ENCODE measurements around the gene PIK3CD. TPM values are rescaled to one million over a fixed set of nuclear protein-coding genes. Genes with fewer than 3 reads are reported as not detected.

Gene PIK3CD
- total and polyA plus RNA-seq, 4 donors, result 1.8 to 11.3 (median 3.4) TPM

GRCh38 chr1:9691108-9691445 is 39.5 kb downstream of the PIK3CD start (continued):
- TF ChIP-seq CTCF (IDR thresholded peaks at IDR 0.05; ENCODE audit: low read depth, low read length, missing input control) (no peak), FOXA2 (IDR thresholded peaks at IDR 0.05) (no peak)

- peaks cover 8 to 28% (median 18%) of the 10 kb centered on the region in 4 donors for H3K4me1 ChIP-seq (ENCODE audit: control insufficient read depth in 4 of 4, insufficient read depth in 4 of 4, low read length in 3 of 4)
- no peaks in the 10 kb centered on the region for H3K9me3 ChIP-seq (ENCODE audit: control insufficient read depth in 4 of 4, low read length in 3 of 4)
- no peak for DNase-seq (ENCODE audit: low spot score)
- no peak overlapping the region for H3K4me3 ChIP-seq (ENCODE audit: low read depth in 1 of 3, low read length in 3 of 3)
- WGBS, result 82% methylated on average over 5 of the region's 5 CpGs
- H3K36me3 ChIP-seq (ENCODE audit: control insufficient read depth in 4 of 4, insufficient read depth in 3 of 4, low read depth in 1 of 4, low read length in 3 of 4), result no peaks in the 10 kb centered on the region
- TF ChIP-seq NR2F2 (IDR thresholded peaks at IDR 0.05), result no peak
- no peak for TF ChIP-seq RXRA (IDR thresholded peaks at IDR 0.05)
- TF ChIP-seq REST (IDR thresholded peaks at IDR 0.05), result no peak
- no peak overlapping the region for H3K9ac ChIP-seq (ENCODE audit: low read depth in 1 of 2, low read length in 2 of 2)
- H3K27me3 ChIP-seq (ENCODE audit: control insufficient read depth in 4 of 4, insufficient read depth in 4 of 4, low read length in 3 of 4), result no peaks in the 10 kb centered on the region
- no peak overlapping the region for H3K27ac ChIP-seq (ENCODE audit: low read depth in 1 of 2, low read length in 2 of 2)
Observed at GRCh38 chr1:9691691-9692090, 40.2 kb downstream of the PIK3CD start.

GRCh38 chr1:9696793-9697192 is 45.3 kb downstream of the PIK3CD start:
- no peak overlapping the region for H3K9ac ChIP-seq (ENCODE audit: low read depth in 1 of 2, low read length in 2 of 2)
- H3K9me3 ChIP-seq (ENCODE audit: control insufficient read depth in 4 of 4, low read length in 3 of 4), result no peaks in the 10 kb centered on the region
- no peak overlapping the region for H3K27ac ChIP-seq (ENCODE audit: low read depth in 1 of 2, low read length in 2 of 2)
- H3K4me1 ChIP-seq (ENCODE audit: control insufficient read depth in 4 of 4, insufficient read depth in 4 of 4, low read length in 3 of 4), result no peaks in the 10 kb centered on the region
- no peaks in the 10 kb centered on the region for H3K36me3 ChIP-seq (ENCODE audit: control insufficient read depth in 4 of 4, insufficient read depth in 3 of 4, low read depth in 1 of 4, low read length in 3 of 4)
- no peaks in the 10 kb centered on the region for H3K27me3 ChIP-seq (ENCODE audit: control insufficient read depth in 4 of 4, insufficient read depth in 4 of 4, low read length in 3 of 4)
- H3K4me3 ChIP-seq (ENCODE audit: low read depth in 1 of 3, low read length in 3 of 3), result no peak overlapping the region
- 96% methylated on average over 2 of the region's 2 CpGs for WGBS
- DNase-seq (ENCODE audit: low spot score), result no peak
- TF ChIP-seq NR2F2 (IDR thresholded peaks at IDR 0.05) (no peak), HNF4G (IDR thresholded peaks at IDR 0.05) (no peak), TAF1 (conservative IDR thresholded peaks at IDR 0.05) (no peak), YY1 (IDR thresholded peaks at IDR 0.05) (no peak), EGR1 (IDR thresholded peaks at IDR 0.05; ENCODE audit: low read depth in 2 of 2) (no peak), GABPA (IDR thresholded peaks at IDR 0.05 in 1 of 2, conservative IDR thresholded peaks at IDR 0.05 in 1 of 2) (no peak), RAD21 (IDR thresholded peaks at IDR 0.05) (no peak), FOXA2 (IDR thresholded peaks at IDR 0.05) (no peak), CTCF (IDR thresholded peaks at IDR 0.05; ENCODE audit: low read depth, low read length, missing input control) (no peak), HNF4A (conservative IDR thresholded peaks at IDR 0.05) (no peak), MAX (IDR thresholded peaks at IDR 0.05) (no peak), FOXA1 (IDR thresholded peaks at IDR 0.05) (no peak), ZBTB33 (IDR thresholded peaks at IDR 0.05) (no peak), JUND (IDR thresholded peaks at IDR 0.05) (no peak), ATF3 (IDR thresholded peaks at IDR 0.05) (no peak), RXRA (IDR thresholded peaks at IDR 0.05) (no peak), REST (IDR thresholded peaks at IDR 0.05) (no peak)

Data from liver (tissue), 9 donors.